GM18519 (cell line): ENCODE data around the gene ATF6B.
"Not testable (repeated sequence)": the region's sequence is repeated elsewhere in the genome, so short reads cannot be mapped to it uniquely, and the experiment has no call there.

ENCODE experiments used
- ATAC-seq: cut with Tn5 transposase; IDR thresholded peaks from one replicate; pipeline ENCODE4 v1.9.1; 2021; ENCODE audit warnings: mild to moderate bottlenecking, moderate library complexity; ENCODE audit not compliant: unreplicated experiment, low FRiP score

The ATF6B gene

GRCh38 chr6:32084780-32085179, 43.3 kb downstream of the ATF6B start:
- ATAC-seq, result no peak

- ATAC-seq, result no peak
Measured at GRCh38 chr6:32083812-32084768, 44.0 kb downstream of the ATF6B start.

- no peak for ATAC-seq
Measured at GRCh38 chr6:32082935-32083334, 45.1 kb downstream of the ATF6B start.

- no peak for ATAC-seq
Measured at GRCh38 chr6:32082478-32082877, 45.6 kb downstream of the ATF6B start.

GRCh38 chr6:32081168-32081990, 46.7 kb downstream of the ATF6B start:
- ATAC-seq, result no peak

GRCh38 chr6:32079566-32080290, 48.3 kb downstream of the ATF6B start:
- no peak for ATAC-seq

GRCh38 chr6:32076321-32076809, 51.7 kb downstream of the ATF6B start:
- ATAC-seq, result no peak

GRCh38 chr6:32075781-32076180, 52.3 kb downstream of the ATF6B start:
- ATAC-seq, result no peak

- ATAC-seq, result no peak
Measured at GRCh38 chr6:32074996-32075532, 53.0 kb downstream of the ATF6B start.

- ATAC-seq, result no peak
Measured at GRCh38 chr6:32073613-32074012, 54.4 kb downstream of the ATF6B start.

- ATAC-seq, result no peak
Measured at GRCh38 chr6:32073101-32073500, 54.9 kb downstream of the ATF6B start.

- ATAC-seq, result no peak
Measured at GRCh38 chr6:32070814-32071543, 57.1 kb downstream of the ATF6B start.

- no peak for ATAC-seq
Measured at GRCh38 chr6:32069878-32070515, 58.0 kb downstream of the ATF6B start.

GRCh38 chr6:32069460-32069859, 58.6 kb downstream of the ATF6B start:
- ATAC-seq, result no peak

GRCh38 chr6:32068867-32069266, 59.2 kb downstream of the ATF6B start:
- ATAC-seq, result no peak

GRCh38 chr6:32068315-32068714, 59.7 kb downstream of the ATF6B start:
- not testable (repeated sequence) for ATAC-seq

GRCh38 chr6:32067521-32067920, 60.5 kb downstream of the ATF6B start:
- ATAC-seq, result not testable (repeated sequence)
